Measurements from ENCODE around the gene HCFC1R1. TPM values are rescaled to one million over a fixed set of nuclear protein-coding genes. Genes with fewer than 3 reads are reported as not detected.

HCFC1R1 gene
- total RNA-seq, 2 experiments from 2014 or later: 38.1 to 42.6 TPM

GRCh38 chr16:3027983-3028715 is 4.4 kb upstream of the HCFC1R1 start:
- peak; percentile 28 for ATAC-seq (ENCODE audit: low read depth)
- Mint-ChIP-seq H3K9me3 (no peaks in the 10 kb centered on the region), H3K27ac (peak overlapping the region; percentile 61), H3K4me3 (peak overlapping the region; percentile 81), H3K4me1 (peaks cover 27% of the 10 kb centered on the region), H3K27me3 (peaks cover 16% of the 10 kb centered on the region), H3K36me3 (peaks cover 10% of the 10 kb centered on the region)
- POLR2A ChIA-PET: interaction anchor here (0.5 to 7.0 kb wide), 13 partner anchors 15 to 140 kb away, joined by 3 to 105 read pairs (median 4); partner anchors contain the start of genes MMP25, PKMYT1 and ZNF213
- DNase-seq: peak; percentile 93

- ATAC-seq (ENCODE audit: low read depth) (no peak), DNase-seq (no peak)
- no peaks in the 10 kb centered on the region for H3K9me3 Mint-ChIP-seq
- peaks cover 30% of the 10 kb centered on the region for H3K4me1 Mint-ChIP-seq
- no peak overlapping the region for H3K27ac Mint-ChIP-seq
- peaks cover 10% of the 10 kb centered on the region for H3K36me3 Mint-ChIP-seq
- POLR2A ChIA-PET: interaction anchor here (0.6 to 7.0 kb wide), 10 partner anchors 16 to 131 kb away, joined by 3 to 105 read pairs (median 4); partner anchors contain the start of genes MMP25, PKMYT1 and ZNF213
- no peak overlapping the region for H3K4me3 Mint-ChIP-seq
- peaks cover 9% of the 10 kb centered on the region for H3K27me3 Mint-ChIP-seq
Observed at GRCh38 chr16:3027489-3027795, 3.7 kb upstream of the HCFC1R1 start.

- Mint-ChIP-seq H3K9me3 (no peaks in the 10 kb centered on the region), H3K4me1 (peaks cover 36% of the 10 kb centered on the region), H3K27ac (no peak overlapping the region), H3K36me3 (peaks cover 10% of the 10 kb centered on the region), H3K4me3 (no peak overlapping the region), H3K27me3 (peaks cover 4% of the 10 kb centered on the region)
- DNase-seq: no peak
- no peak for ATAC-seq (ENCODE audit: low read depth)
- POLR2A ChIA-PET: interaction anchor here (1.2 to 7.0 kb wide), 6 partner anchors 12 to 56 kb away, joined by 3 to 105 read pairs (median 6); partner anchors contain the start of genes MMP25 and PKMYT1
Observed at GRCh38 chr16:3026609-3027488, 3.1 kb upstream of the HCFC1R1 start.

GRCh38 chr16:3026003-3026378 is 2.2 kb upstream of the HCFC1R1 start:
- Mint-ChIP-seq H3K9me3 (no peaks in the 10 kb centered on the region), H3K4me3 (no peak overlapping the region), H3K4me1 (peaks cover 40% of the 10 kb centered on the region), H3K27ac (no peak overlapping the region), H3K36me3 (peaks cover 10% of the 10 kb centered on the region), H3K27me3 (peaks cover 3% of the 10 kb centered on the region)
- DNase-seq (no peak), ATAC-seq (ENCODE audit: low read depth) (no peak)
- POLR2A ChIA-PET: interaction anchor here (1.2 kb wide), 1 partner anchor 13 kb away, joined by 3 read pairs; no protein-coding TSS in a partner anchor

GRCh38 chr16:3025032-3026002 is 1.6 kb upstream of the HCFC1R1 start:
- DNase-seq (no peak), ATAC-seq (ENCODE audit: low read depth) (no peak)
- Mint-ChIP-seq H3K27ac (no peak overlapping the region), H3K4me1 (peaks cover 41% of the 10 kb centered on the region), H3K27me3 (peaks cover 3% of the 10 kb centered on the region), H3K9me3 (no peaks in the 10 kb centered on the region), H3K36me3 (peaks cover 10% of the 10 kb centered on the region), H3K4me3 (no peak overlapping the region)
- POLR2A ChIA-PET: interaction anchor here (0.6 to 1.6 kb wide), 4 partner anchors 8 to 45 kb away, joined by 3 to 9 read pairs (median 4); partner anchors contain the start of gene PKMYT1

- H3K4me1 Mint-ChIP-seq: peaks cover 34% of the 10 kb centered on the region
- peak overlapping the region; percentile 87 for H3K27ac Mint-ChIP-seq
- no peak for ATAC-seq (ENCODE audit: low read depth)
- no peaks in the 10 kb centered on the region for H3K9me3 Mint-ChIP-seq
- H3K27me3 Mint-ChIP-seq: peaks cover 15% of the 10 kb centered on the region
- peak overlapping the region; percentile 87 for H3K4me3 Mint-ChIP-seq
- no peak for DNase-seq
- peaks cover 10% of the 10 kb centered on the region for H3K36me3 Mint-ChIP-seq
- POLR2A ChIA-PET: interaction anchor here (1.0 to 2.2 kb wide), 8 partner anchors 16 to 141 kb away, joined by 3 to 9 read pairs (median 5); partner anchors contain the start of genes FLYWCH2, IL32 and PKMYT1
Observed at GRCh38 chr16:3023415-3023668, 400 bp downstream of the HCFC1R1 start.

- H3K36me3 Mint-ChIP-seq: peaks cover 10% of the 10 kb centered on the region
- POLR2A ChIA-PET: interaction anchor here (1.0 to 2.3 kb wide), 7 partner anchors 15 to 140 kb away, joined by 3 to 8 read pairs (median 5); partner anchors contain the start of genes FLYWCH2, IL32 and PKMYT1
- H3K4me3 Mint-ChIP-seq: peak overlapping the region; percentile 87
- DNase-seq (no peak), ATAC-seq (ENCODE audit: low read depth) (no peak)
- peaks cover 36% of the 10 kb centered on the region for H3K4me1 Mint-ChIP-seq
- peaks cover 16% of the 10 kb centered on the region for H3K27me3 Mint-ChIP-seq
- no peaks in the 10 kb centered on the region for H3K9me3 Mint-ChIP-seq
- H3K27ac Mint-ChIP-seq: peak overlapping the region; percentile 87
Observed at GRCh38 chr16:3022684-3023414, 893 bp downstream of the HCFC1R1 start.

GRCh38 chr16:3022208-3022683 is 1.5 kb downstream of the HCFC1R1 start:
- Mint-ChIP-seq H3K4me3 (peak overlapping the region; percentile 90), H3K9me3 (no peaks in the 10 kb centered on the region), H3K27me3 (peaks cover 17% of the 10 kb centered on the region), H3K36me3 (peaks cover 6% of the 10 kb centered on the region), H3K4me1 (peaks cover 36% of the 10 kb centered on the region), H3K27ac (peak overlapping the region; percentile 87)
- DNase-seq (peak; percentile 76), ATAC-seq (ENCODE audit: low read depth) (no peak)
- POLR2A ChIA-PET: interaction anchor here (0.7 to 2.4 kb wide), 7 partner anchors 7 to 140 kb away, joined by 3 to 19 read pairs (median 5); partner anchors contain the start of genes FLYWCH2, IL32, MMP25 and PKMYT1

GRCh38 chr16:3021449-3022207 is 2.1 kb downstream of the HCFC1R1 start:
- Mint-ChIP-seq H3K4me3 (peak overlapping the region; percentile 90), H3K36me3 (peaks cover 6% of the 10 kb centered on the region), H3K9me3 (no peaks in the 10 kb centered on the region), H3K4me1 (peaks cover 36% of the 10 kb centered on the region), H3K27me3 (peaks cover 21% of the 10 kb centered on the region), H3K27ac (peak overlapping the region; percentile 87)
- POLR2A ChIA-PET: interaction anchor here (0.6 to 2.6 kb wide), 11 partner anchors 8 to 137 kb away, joined by 3 to 19 read pairs (median 4); partner anchors contain the start of genes IL32, MMP25 and PKMYT1
- peak; percentile 15 for ATAC-seq (ENCODE audit: low read depth)
- DNase-seq: peak; percentile 85

- Mint-ChIP-seq H3K4me3 (peak overlapping the region; percentile 90), H3K36me3 (peaks cover 2% of the 10 kb centered on the region), H3K27me3 (peaks cover 24% of the 10 kb centered on the region), H3K27ac (peak overlapping the region; percentile 56), H3K9me3 (no peaks in the 10 kb centered on the region), H3K4me1 (peaks cover 36% of the 10 kb centered on the region)
- peak; percentile 63 for DNase-seq
- POLR2A ChIA-PET: interaction anchor here (0.5 to 2.6 kb wide), 19 partner anchors 9 to 141 kb away, joined by 3 to 19 read pairs (median 3); partner anchors contain the start of genes MMP25 and PKMYT1
- ATAC-seq (ENCODE audit: low read depth): peak; percentile 4
Observed at GRCh38 chr16:3020604-3021448, 2.9 kb downstream of the HCFC1R1 start.

Measured in activated naive CD8-positive, alpha-beta T cell treated with anti-CD3 and anti-CD28 coated beads, Interleukin-2, amount 10 ng/mL, durations not matched to agents 7 days and 5 days (primary cell).